EL (cell line): Measurements from ENCODE around the gene AKT3.
"Not testable (repeated sequence)": the region's sequence is repeated elsewhere in the genome, so short reads cannot be mapped to it uniquely, and the experiment has no call there.

Experiments used
- DNase-seq: peaks from one replicate; pipeline ENCODE4 v3.0.0-alpha.2; 2016

AKT3 gene

GRCh38 chr1:243595527-243596210 lies 254.4 kb downstream of the AKT3 start:
- DNase-seq: peak; percentile 36

- no peak for DNase-seq
Measured at GRCh38 chr1:243594455-243594854, 255.6 kb downstream of the AKT3 start.

GRCh38 chr1:243589286-243589685 lies 260.8 kb downstream of the AKT3 start:
- not testable (repeated sequence) for DNase-seq

GRCh38 chr1:243587823-243588560 lies 262.1 kb downstream of the AKT3 start:
- no peak for DNase-seq

GRCh38 chr1:243587285-243587684 lies 262.8 kb downstream of the AKT3 start:
- DNase-seq: no peak

- DNase-seq: no peak
Measured at GRCh38 chr1:243585982-243586381, 264.1 kb downstream of the AKT3 start.

GRCh38 chr1:243582326-243582725 lies 267.7 kb downstream of the AKT3 start:
- peak; percentile 67 for DNase-seq

- DNase-seq: no peak
Measured at GRCh38 chr1:243580984-243581383, 269.1 kb downstream of the AKT3 start.

GRCh38 chr1:243580072-243580471 lies 270.0 kb downstream of the AKT3 start:
- DNase-seq: no peak

- no peak for DNase-seq
Measured at GRCh38 chr1:243575070-243575469, 275.0 kb downstream of the AKT3 start.

GRCh38 chr1:243572940-243573339 lies 277.1 kb downstream of the AKT3 start:
- no peak for DNase-seq

GRCh38 chr1:243568793-243569192 lies 281.2 kb downstream of the AKT3 start:
- peak; percentile 51 for DNase-seq

GRCh38 chr1:243564814-243565213 lies 285.2 kb downstream of the AKT3 start:
- DNase-seq: no peak

- no peak for DNase-seq
Measured at GRCh38 chr1:243563732-243564131, 286.3 kb downstream of the AKT3 start.

GRCh38 chr1:243562473-243562872 lies 287.6 kb downstream of the AKT3 start:
- DNase-seq: no peak

GRCh38 chr1:243561588-243562319 lies 288.3 kb downstream of the AKT3 start:
- DNase-seq: no peak

GRCh38 chr1:243559575-243560162 lies 290.4 kb downstream of the AKT3 start:
- peak; percentile 41 for DNase-seq

GRCh38 chr1:243558576-243558975 lies 291.5 kb downstream of the AKT3 start:
- DNase-seq: no peak

GRCh38 chr1:243557866-243558265 lies 292.2 kb downstream of the AKT3 start:
- DNase-seq: no peak

GRCh38 chr1:243554686-243555085 lies 295.4 kb downstream of the AKT3 start:
- no peak for DNase-seq

GRCh38 chr1:243553090-243553489 lies 297.0 kb downstream of the AKT3 start:
- no peak for DNase-seq

- DNase-seq: peak; percentile 47
Measured at GRCh38 chr1:243550276-243550675, 299.8 kb downstream of the AKT3 start.

- no peak for DNase-seq
Measured at GRCh38 chr1:243549791-243550190, 300.3 kb downstream of the AKT3 start.
